Choroid plexus epithelial cell (primary cell): ENCODE measurements around the gene INTS14.

Experiments used
- DNase-seq: peaks from one replicate; pipeline ENCODE4 v3.0.0-alpha.2; 2010; ENCODE audit warnings: low read depth
- H3K4me3 ChIP-seq: 2 replicates; pipeline ENCODE4 v1.5.1; 2011; ENCODE audit warnings: low read depth, mild to moderate bottlenecking, control low read depth, low read length, moderate library complexity
- CTCF ChIP-seq: conservative IDR thresholded peaks from 2 replicates; pipeline ENCODE4 v1.5.1; 2011; ENCODE audit warnings: low read depth, mild to moderate bottlenecking, control low read depth, inconsistent platforms, low read length, moderate library complexity

INTS14 gene

DNA sequence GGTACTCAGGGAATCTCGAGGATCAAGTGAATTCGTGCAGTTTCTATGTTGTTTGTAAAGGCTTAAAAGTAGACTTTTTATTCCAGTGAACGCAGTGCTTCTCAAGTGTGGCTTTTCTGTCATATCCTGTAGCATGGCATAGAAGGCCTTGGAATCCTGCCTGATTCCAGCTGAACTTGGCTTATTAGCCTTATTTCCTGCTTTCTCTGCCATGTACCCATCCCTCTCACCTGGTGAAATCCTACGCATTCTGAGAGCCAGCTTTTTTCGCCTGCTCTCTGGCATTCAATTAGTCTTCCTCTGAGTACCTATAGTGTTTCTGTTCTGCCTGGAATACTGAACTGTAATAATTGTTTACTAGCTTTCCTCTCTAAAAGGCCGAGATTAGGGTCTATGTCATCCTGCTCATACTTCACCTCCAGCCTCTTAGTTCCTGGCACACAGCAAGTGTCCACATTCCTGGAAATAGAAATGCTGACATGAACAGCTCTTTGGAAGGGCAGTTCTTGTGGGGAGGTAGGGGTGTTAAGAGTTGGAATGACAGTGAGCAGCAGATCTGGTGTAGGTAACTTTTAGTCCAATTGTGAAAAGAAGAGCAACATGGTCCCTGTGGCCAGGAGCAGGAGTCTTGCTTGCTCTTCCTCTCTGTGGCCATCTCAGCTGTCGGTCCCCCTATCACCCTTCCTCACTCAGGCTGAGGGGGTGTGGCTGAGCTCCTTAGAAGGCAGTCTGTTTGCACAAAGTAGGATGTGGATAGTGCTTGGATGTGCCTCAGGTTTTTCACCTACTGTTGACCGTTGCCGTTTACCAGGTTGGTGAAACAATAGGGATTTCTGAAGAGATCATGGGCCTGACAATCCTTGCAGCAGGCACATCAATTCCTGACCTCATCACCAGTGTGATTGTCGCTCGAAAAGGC is 41.2 kb upstream of the INTS14 start:
- H3K4me3 ChIP-seq: no peak overlapping the region
- DNase-seq: no peak
- no peak for TF ChIP-seq CTCF

GRCh38 chr15:65651042-65651322 is 40.1 kb upstream of the INTS14 start:
- no peak overlapping the region for H3K4me3 ChIP-seq
- no peak for TF ChIP-seq CTCF
- no peak for DNase-seq

DNA sequence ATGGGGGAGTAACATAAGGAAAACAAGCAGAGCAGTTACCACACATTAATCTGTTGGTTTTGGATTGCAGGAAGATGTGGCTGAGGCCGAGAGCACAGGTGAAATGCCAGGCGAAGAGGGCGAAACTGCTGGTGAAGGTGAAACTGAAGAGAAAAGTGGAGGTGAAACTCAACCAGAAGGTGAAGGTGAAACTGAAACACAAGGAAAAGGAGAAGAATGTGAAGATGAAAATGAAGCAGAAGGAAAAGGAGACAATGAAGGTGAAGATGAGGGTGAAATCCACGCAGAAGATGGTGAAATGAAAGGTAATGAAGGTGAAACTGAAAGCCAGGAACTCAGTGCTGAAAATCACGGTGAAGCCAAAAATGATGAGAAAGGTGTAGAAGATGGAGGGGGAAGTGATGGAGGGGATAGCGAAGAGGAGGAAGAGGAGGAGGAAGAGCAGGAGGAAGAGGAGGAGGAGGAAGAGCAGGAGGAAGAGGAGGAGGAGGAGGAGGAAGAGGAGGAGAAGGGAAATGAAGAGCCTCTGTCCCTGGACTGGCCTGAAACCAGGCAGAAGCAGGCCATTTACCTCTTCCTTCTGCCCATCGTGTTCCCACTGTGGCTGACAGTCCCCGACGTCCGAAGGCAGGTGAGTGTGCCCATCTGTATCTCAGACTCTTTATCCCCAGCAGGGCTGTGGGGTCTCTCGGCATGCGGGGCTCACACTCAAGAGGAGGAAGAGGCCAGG is 39.5 kb upstream of the INTS14 start:
- no peak overlapping the region for H3K4me3 ChIP-seq
- no peak for DNase-seq
- no peak for TF ChIP-seq CTCF

GRCh38 chr15:65646486-65646885 is 35.6 kb upstream of the INTS14 start:
- DNase-seq: peak; percentile 66
- no peak for TF ChIP-seq CTCF
- H3K4me3 ChIP-seq: no peak overlapping the region

DNA sequence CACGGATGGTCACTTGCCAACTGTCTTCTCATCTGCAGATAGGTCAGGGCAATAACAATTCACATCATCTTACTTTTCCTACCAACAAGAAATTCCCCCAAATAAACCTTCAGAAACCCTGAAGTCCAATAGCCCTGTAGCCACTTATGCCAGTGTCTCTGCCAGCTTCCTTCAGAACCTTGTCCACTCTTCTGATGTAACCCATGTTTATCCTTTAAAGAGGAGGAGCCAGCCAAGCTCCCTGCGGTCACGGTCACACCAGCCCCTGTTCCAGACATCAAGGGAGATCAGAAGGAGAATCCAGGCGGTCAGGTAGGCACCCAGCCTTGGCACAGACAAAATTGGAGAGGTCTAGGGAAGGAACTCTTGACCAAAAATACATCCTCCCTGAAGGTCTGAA is 34.5 kb upstream of the INTS14 start:
- H3K4me3 ChIP-seq: no peak overlapping the region
- DNase-seq: no peak
- no peak for TF ChIP-seq CTCF

DNA sequence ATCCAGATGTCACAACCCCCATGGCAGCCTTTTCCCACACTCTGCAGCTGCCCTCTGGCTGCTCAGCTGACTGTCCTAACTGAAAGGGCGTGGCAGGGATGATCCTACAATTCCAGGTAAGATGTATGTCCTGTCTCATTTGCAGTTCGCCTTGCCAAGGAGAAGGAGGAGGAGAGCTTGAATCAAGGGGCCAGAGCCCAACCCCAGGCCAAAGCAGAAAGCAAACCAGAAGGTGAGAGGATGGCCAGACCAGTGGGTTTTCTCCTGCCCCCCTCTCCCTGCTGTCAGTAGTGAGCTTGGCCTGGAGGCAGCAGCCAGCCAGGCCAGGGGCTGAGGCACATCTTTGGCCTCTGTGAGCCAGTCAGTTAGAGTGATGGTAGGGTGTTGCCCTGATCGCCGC is 33.4 kb upstream of the INTS14 start:
- no peak for DNase-seq
- H3K4me3 ChIP-seq: no peak overlapping the region
- no peak for TF ChIP-seq CTCF

DNA sequence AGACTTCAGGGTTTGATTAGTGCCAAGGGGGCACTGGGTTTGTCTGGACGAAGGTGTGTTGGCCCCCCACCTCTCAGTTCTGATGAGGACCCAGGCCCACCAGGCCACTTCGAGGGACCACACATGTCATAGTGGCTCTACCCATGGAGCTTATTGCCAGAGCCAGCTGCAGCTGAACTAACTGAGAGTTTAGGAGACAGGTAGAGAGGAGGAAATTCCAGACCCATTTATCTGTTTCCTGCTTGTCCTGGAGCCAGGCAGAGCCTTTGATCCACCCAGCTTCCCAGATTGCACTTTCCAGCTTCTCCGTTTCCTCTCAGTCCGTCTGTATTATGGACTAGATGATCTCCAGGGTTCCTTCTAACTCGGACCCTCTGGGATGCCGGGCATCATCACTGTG is 31.7 kb upstream of the INTS14 start:
- H3K4me3 ChIP-seq: no peak overlapping the region
- no peak for TF ChIP-seq CTCF
- DNase-seq: no peak
